HEK293T (cell line): ENCODE measurements around the gene SBK3.

Experiments
- ELF4 ChIP-seq: fragments of 450-650 bp; IDR thresholded peaks from 2 replicates; pipeline ENCODE4 v1.6.1; 2017; ENCODE audit warnings: antibody characterized with exemption
- FOXA1 ChIP-seq: fragments of 450-650 bp; IDR thresholded peaks from 2 replicates; pipeline ENCODE4 v1.6.1; 2016; ENCODE audit warnings: mild to moderate bottlenecking
- FOXM1 ChIP-seq: fragments of 450-650 bp; IDR thresholded peaks from 2 replicates; pipeline ENCODE4 v1.6.1; 2017; ENCODE audit warnings: mild to moderate bottlenecking, borderline replicate concordance
- LEF1 ChIP-seq: fragments of 450-650 bp; IDR thresholded peaks from 2 replicates; pipeline ENCODE4 v1.6.1; 2017; ENCODE audit warnings: mild to moderate bottlenecking, borderline replicate concordance
- SP1 ChIP-seq: fragments of 450-650 bp; IDR thresholded peaks from 2 replicates; pipeline ENCODE4 v1.6.1; 2017
- TARDBP ChIP-seq: fragments of 450-650 bp; IDR thresholded peaks from 2 replicates; pipeline ENCODE4 v1.6.1; 2016

DNA sequence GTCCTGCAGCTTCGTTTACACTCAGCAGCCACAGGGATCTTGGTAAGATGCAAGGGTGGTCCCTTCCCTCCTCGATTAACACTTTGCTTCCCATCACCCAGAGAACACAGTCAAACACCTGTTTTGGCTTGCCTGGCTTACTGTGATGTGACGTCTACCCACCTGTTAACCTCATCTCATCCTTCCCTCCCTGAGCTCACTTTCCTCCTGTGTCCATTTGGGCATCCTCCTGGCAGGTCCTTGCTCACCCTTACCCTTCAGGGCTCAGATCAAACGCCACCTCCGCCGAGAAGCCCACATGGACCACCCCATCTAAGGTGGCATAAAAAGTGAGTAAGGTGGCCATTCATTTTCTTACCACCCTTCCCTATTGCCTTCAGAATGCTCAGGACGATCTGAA, 44.8 kb upstream of the SBK3 start:
- no peak for TF ChIP-seq ELF4
- no peak for TF ChIP-seq FOXA1
- TF ChIP-seq FOXM1 = no peak
- TF ChIP-seq LEF1 = no peak
- no peak for TF ChIP-seq TARDBP
- no peak for TF ChIP-seq SP1
